Mesenchymal stem cell (in vitro differentiated cells and primary cell): ENCODE results near the gene EPB41L1.
A peak's percentile ranks its signal among the peaks of the same experiment; 100 is the strongest.

Experiments used
- DNase-seq: peaks from one replicate; pipeline ENCODE4 v3.0.0-alpha.2; 2013
- H2AFZ ChIP-seq: one replicate; pipeline ENCODE4 v1.6.1; 2013; ENCODE audit warnings: low read depth, mild to moderate bottlenecking, control low read depth, inconsistent platforms, low read length, moderate library complexity
- H2AK5ac ChIP-seq: 2 replicates; pipeline ENCODE4 v1.6.1; 2013; ENCODE audit warnings: low read length, moderate library complexity, mild to moderate bottlenecking, inconsistent platforms; ENCODE audit not compliant: severe bottlenecking
- H2BK120ac ChIP-seq: one replicate; pipeline ENCODE4 v1.6.1; 2013; ENCODE audit warnings: low read depth, mild to moderate bottlenecking, inconsistent platforms, low read length, moderate library complexity
- H2BK12ac ChIP-seq, 2 experiments: one replicate each; pipeline ENCODE4 v1.6.1; 2013; ENCODE audit warnings: inconsistent platforms in 2 of 2, low read length in 2 of 2, mild to moderate bottlenecking in 2 of 2, moderate library complexity in 2 of 2, control low read depth in 1 of 2
- H2BK15ac ChIP-seq: one replicate; pipeline ENCODE4 v1.6.1; 2013; ENCODE audit warnings: mild to moderate bottlenecking, low read depth, inconsistent platforms; ENCODE audit not compliant: poor library complexity, severe bottlenecking
- H2BK5ac ChIP-seq: 2 replicates; pipeline ENCODE4 v1.6.1; 2013; ENCODE audit warnings: low read depth, mild to moderate bottlenecking, low read length, control low read depth, inconsistent platforms; ENCODE audit not compliant: poor library complexity, severe bottlenecking
- H3K14ac ChIP-seq, 2 experiments: one replicate each; pipeline ENCODE4 v1.6.1; 2013; ENCODE audit warnings: inconsistent platforms in 2 of 2, low read length in 2 of 2, control low read depth in 1 of 2, mild to moderate bottlenecking in 1 of 2, moderate library complexity in 1 of 2
- H3K18ac ChIP-seq, 2 experiments: one replicate each; pipeline ENCODE4 v1.6.1; 2013; ENCODE audit warnings: inconsistent platforms in 2 of 2, low read length in 2 of 2, control low read depth in 1 of 2, low read depth in 1 of 2, mild to moderate bottlenecking in 1 of 2
- H3K23ac ChIP-seq, 2 experiments: one replicate each; pipeline ENCODE4 v1.6.1; 2013; ENCODE audit warnings: inconsistent platforms in 2 of 2, low read length in 2 of 2, mild to moderate bottlenecking in 2 of 2, moderate library complexity in 2 of 2, control low read depth in 1 of 2
- H3K27ac ChIP-seq: 2 replicates; pipeline ENCODE4 v1.5.1; 2013; ENCODE audit warnings: mild to moderate bottlenecking, moderate library complexity, low read length, control low read depth, inconsistent platforms; ENCODE audit not compliant: poor library complexity, severe bottlenecking
- H3K27me3 ChIP-seq, 2 experiments: 2 replicates each; pipeline versions ENCODE4 v1.6.1 to v1.7.0; 2013; ENCODE audit warnings: low read length in 2 of 2, mild to moderate bottlenecking in 2 of 2, moderate library complexity in 2 of 2, control low read depth in 1 of 2, inconsistent platforms in 1 of 2; ENCODE audit not compliant: control insufficient read depth in 1 of 2, insufficient read depth in 1 of 2
- H3K36me3 ChIP-seq, 2 experiments: 2 replicates each; pipeline versions ENCODE4 v1.6.1 to v1.7.0; 2013; ENCODE audit warnings: low read length in 2 of 2, control low read depth in 1 of 2, inconsistent platforms in 1 of 2, low read depth in 1 of 2, mild to moderate bottlenecking in 1 of 2; ENCODE audit not compliant: insufficient read depth in 2 of 2, control insufficient read depth in 1 of 2
- H3K4ac ChIP-seq, 2 experiments: one replicate each; pipeline ENCODE4 v1.6.1; 2013; ENCODE audit warnings: inconsistent platforms in 2 of 2, low read length in 2 of 2, mild to moderate bottlenecking in 2 of 2, moderate library complexity in 2 of 2, control low read depth in 1 of 2, low read depth in 1 of 2
- H3K4me1 ChIP-seq: 2 replicates; pipeline ENCODE4 v1.6.1; 2013; ENCODE audit warnings: low read depth, low read length, control low read depth; ENCODE audit not compliant: control insufficient read depth, insufficient read depth
- H3K4me2 ChIP-seq: 2 replicates; pipeline ENCODE4 v1.6.1; 2013; ENCODE audit warnings: low read length, mild to moderate bottlenecking, inconsistent platforms; ENCODE audit not compliant: poor library complexity, severe bottlenecking
- H3K4me3 ChIP-seq, 2 experiments: 2 replicates each; pipeline versions ENCODE4 v1.5.1 to v1.7.0; 2013; ENCODE audit warnings: low read length in 2 of 2, mild to moderate bottlenecking in 2 of 2, control low read depth in 1 of 2, low read depth in 1 of 2; ENCODE audit not compliant: insufficient read depth in 1 of 2
- H3K79me1 ChIP-seq: replicated peaks from 2 replicates; pipeline ENCODE4 v1.6.1; 2013; ENCODE audit warnings: mild to moderate bottlenecking, control low read depth, low read length, inconsistent platforms; ENCODE audit not compliant: poor library complexity, severe bottlenecking
- H3K9ac ChIP-seq: 2 replicates; pipeline ENCODE4 v1.7.0; 2013; ENCODE audit warnings: mild to moderate bottlenecking, low read length, moderate library complexity
- H3K9me3 ChIP-seq: 2 replicates; pipeline ENCODE4 v1.7.0; 2013; ENCODE audit warnings: mild to moderate bottlenecking, low read length; ENCODE audit not compliant: control insufficient read depth
- H4K8ac ChIP-seq: one replicate; pipeline ENCODE4 v1.6.1; 2013; ENCODE audit warnings: inconsistent platforms, mild to moderate bottlenecking, low read length, moderate library complexity
- H4K91ac ChIP-seq: one replicate; pipeline ENCODE4 v1.6.1; 2013; ENCODE audit warnings: mild to moderate bottlenecking, low read length, inconsistent platforms
- WGBS: methylation state at CpG from one replicate; pipeline ENCODE4 v1.1.7; 2013; ENCODE audit warnings: mixed read lengths; 5-methylcytosine and 5-hydroxymethylcytosine counted together

Gene EPB41L1

GRCh38 chr20:36273414-36274180, 119.1 kb downstream of the EPB41L1 start:
- Histone ChIP-seq H4K91ac (no peak overlapping the region), H3K4me2 (no peak overlapping the region), H3K9me3 (no peaks in the 10 kb centered on the region), H3K4me3 (no peak overlapping the region), H3K27me3 (peaks cover 39 to 71% of the 10 kb centered on the region in 2 experiments), H3K79me1 (no peaks in the 10 kb centered on the region), H2BK15ac (no peak overlapping the region), H2BK5ac (no peak overlapping the region), H3K23ac (no peak overlapping the region), H2BK12ac (no peak overlapping the region), H2AFZ (no peak overlapping the region), H3K36me3 (no peaks in the 10 kb centered on the region), H2BK120ac (no peak overlapping the region), H2AK5ac (no peak overlapping the region), H3K18ac (no peak overlapping the region), H3K4ac (no peak overlapping the region), H3K4me1 (no peaks in the 10 kb centered on the region), H4K8ac (no peak overlapping the region), H3K27ac (no peak overlapping the region), H3K14ac (no peak overlapping the region), H3K9ac (no peak overlapping the region)
- WGBS = 84% methylated on average over 12 of the region's 12 CpGs
- DNase-seq = peak; percentile 6

GRCh38 chr20:36274181-36274841, 119.8 kb downstream of the EPB41L1 start:
- Histone ChIP-seq H3K27me3 (peaks cover 42 to 74% of the 10 kb centered on the region in 2 experiments), H3K4ac (no peak overlapping the region), H4K8ac (no peak overlapping the region), H3K36me3 (no peaks in the 10 kb centered on the region), H3K9me3 (no peaks in the 10 kb centered on the region), H3K4me2 (no peak overlapping the region), H2AFZ (no peak overlapping the region), H2AK5ac (no peak overlapping the region), H3K14ac (no peak overlapping the region), H2BK120ac (no peak overlapping the region), H3K18ac (no peak overlapping the region), H3K4me3 (peak overlapping the region in 1 of 2 experiments; percentile 19), H3K27ac (no peak overlapping the region), H3K23ac (no peak overlapping the region), H3K4me1 (no peaks in the 10 kb centered on the region), H3K9ac (no peak overlapping the region), H2BK5ac (no peak overlapping the region), H2BK15ac (no peak overlapping the region), H3K79me1 (no peaks in the 10 kb centered on the region), H4K91ac (no peak overlapping the region), H2BK12ac (no peak overlapping the region)
- no peak for DNase-seq
- WGBS = 84% methylated on average over 19 of the region's 20 CpGs

DNA sequence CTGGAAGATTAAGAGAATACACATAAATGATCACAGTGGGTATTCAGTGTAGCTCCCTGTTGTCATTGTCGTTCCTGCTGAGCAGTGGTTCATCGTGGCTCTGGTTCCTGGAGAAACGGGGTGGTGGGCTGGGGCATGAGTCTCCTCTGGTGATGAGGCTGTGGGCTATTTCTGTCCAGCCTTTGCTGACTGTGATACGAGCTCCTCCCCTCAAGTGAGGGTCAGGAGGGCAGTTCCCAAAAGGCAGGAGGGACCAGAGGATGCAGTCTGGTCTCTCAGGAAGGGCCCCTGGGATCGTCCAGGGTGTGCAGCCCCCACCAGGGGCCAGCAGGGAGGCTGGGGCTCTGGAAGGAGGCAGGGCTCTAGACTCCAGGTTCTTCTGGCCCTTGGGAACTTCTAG, 120.5 kb downstream of the EPB41L1 start:
- H2BK5ac ChIP-seq = no peak overlapping the region
- no peak overlapping the region for H3K4me3 ChIP-seq
- H3K36me3 ChIP-seq = no peaks in the 10 kb centered on the region
- no peak for DNase-seq
- peaks cover 49 to 81% of the 10 kb centered on the region in 2 experiments for H3K27me3 ChIP-seq
- H3K23ac ChIP-seq = no peak overlapping the region
- no peak overlapping the region for H2BK15ac ChIP-seq
- no peak overlapping the region for H3K18ac ChIP-seq
- H2BK12ac ChIP-seq = no peak overlapping the region
- no peaks in the 10 kb centered on the region for H3K9me3 ChIP-seq
- no peak overlapping the region for H2AK5ac ChIP-seq
- H4K91ac ChIP-seq = no peak overlapping the region
- no peaks in the 10 kb centered on the region for H3K4me1 ChIP-seq
- no peaks in the 10 kb centered on the region for H3K79me1 ChIP-seq
- H3K27ac ChIP-seq = no peak overlapping the region
- H3K4me2 ChIP-seq = no peak overlapping the region
- no peak overlapping the region for H2BK120ac ChIP-seq
- H4K8ac ChIP-seq = no peak overlapping the region
- H3K4ac ChIP-seq = no peak overlapping the region
- no peak overlapping the region for H2AFZ ChIP-seq
- WGBS = 69% methylated on average over 5 of the region's 5 CpGs
- H3K9ac ChIP-seq = no peak overlapping the region
- no peak overlapping the region for H3K14ac ChIP-seq

DNA sequence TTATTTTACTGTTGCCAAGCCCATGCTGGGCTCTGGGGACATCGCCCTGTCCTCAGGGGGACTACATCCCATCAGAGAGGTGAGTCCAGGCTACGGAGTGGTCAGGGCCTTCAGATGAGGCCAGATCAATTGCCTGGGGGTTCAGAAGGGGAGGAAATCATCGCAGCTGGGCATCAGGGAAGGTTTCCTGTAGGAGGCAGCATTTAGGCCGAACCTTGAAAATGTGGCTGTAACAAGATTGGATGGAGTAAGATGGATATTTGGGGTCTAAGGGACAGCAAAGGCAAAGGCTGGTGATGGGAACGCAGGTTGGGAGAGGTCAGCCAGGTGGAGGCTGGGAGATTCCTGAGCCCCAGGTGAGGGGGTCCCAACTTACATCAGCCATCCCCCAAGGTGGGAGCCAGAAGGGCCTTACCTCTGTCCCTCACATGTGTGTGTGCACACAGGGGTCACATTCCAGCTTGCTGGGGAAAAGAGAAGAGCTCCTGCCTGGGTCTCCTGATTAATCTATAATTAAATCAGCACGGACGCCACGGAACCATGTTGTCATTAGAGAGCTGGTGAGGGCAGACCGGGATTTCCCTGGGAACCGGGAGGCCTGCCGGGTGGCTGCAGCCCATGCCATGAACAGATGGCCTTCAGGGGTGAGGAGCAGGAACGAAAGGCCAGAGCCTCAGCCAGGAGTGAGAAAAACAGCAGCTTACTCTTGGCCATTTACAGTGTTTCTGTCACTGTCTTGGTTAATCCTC, 121.1 kb downstream of the EPB41L1 start:
- no peak overlapping the region for H3K9ac ChIP-seq
- DNase-seq = no peak
- no peak overlapping the region for H2BK12ac ChIP-seq
- no peak overlapping the region for H3K27ac ChIP-seq
- no peak overlapping the region for H3K4me3 ChIP-seq
- no peak overlapping the region for H3K18ac ChIP-seq
- no peaks in the 10 kb centered on the region for H3K4me1 ChIP-seq
- H3K9me3 ChIP-seq = no peaks in the 10 kb centered on the region
- no peak overlapping the region for H3K4ac ChIP-seq
- no peak overlapping the region for H4K91ac ChIP-seq
- H2BK120ac ChIP-seq = no peak overlapping the region
- H4K8ac ChIP-seq = no peak overlapping the region
- no peak overlapping the region for H3K4me2 ChIP-seq
- no peak overlapping the region for H2BK5ac ChIP-seq
- no peak overlapping the region for H2AK5ac ChIP-seq
- H3K27me3 ChIP-seq = peaks cover 52 to 85% of the 10 kb centered on the region in 2 experiments
- H3K36me3 ChIP-seq = no peaks in the 10 kb centered on the region
- H3K23ac ChIP-seq = no peak overlapping the region
- WGBS = 88% methylated on average over 12 of the region's 12 CpGs
- H3K14ac ChIP-seq = no peak overlapping the region
- H2BK15ac ChIP-seq = no peak overlapping the region
- H3K79me1 ChIP-seq = no peaks in the 10 kb centered on the region
- H2AFZ ChIP-seq = no peak overlapping the region
